ENCODE measurements around the gene ALKBH5.

DNA sequence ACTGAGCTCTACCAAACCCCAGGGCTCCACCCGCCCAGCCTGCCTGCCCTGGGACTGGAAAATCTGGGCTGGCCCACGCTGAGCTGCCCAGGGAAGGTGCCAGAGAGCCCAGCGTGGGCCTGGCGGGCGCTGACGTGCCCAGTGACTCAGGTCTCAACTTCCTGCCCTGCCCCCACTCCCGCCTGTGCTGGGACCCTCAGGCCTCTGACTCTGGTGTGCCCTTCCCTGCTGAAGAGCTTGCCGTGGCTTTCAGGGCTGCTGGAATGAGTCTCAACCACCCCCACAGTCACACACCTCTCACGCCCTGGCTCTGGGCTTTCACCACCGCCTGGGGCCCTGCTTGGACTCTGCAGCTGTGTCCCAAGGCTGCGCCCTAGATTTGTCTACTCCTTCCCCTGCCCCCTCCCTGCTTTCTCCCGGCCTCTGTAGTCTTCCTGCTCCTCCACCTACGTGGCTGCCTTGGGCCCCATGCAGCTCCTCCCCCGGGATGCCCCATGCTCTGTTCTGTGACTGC, 52.2 kb downstream of the ALKBH5 start:
- TF ChIP-seq, protein P1, sequence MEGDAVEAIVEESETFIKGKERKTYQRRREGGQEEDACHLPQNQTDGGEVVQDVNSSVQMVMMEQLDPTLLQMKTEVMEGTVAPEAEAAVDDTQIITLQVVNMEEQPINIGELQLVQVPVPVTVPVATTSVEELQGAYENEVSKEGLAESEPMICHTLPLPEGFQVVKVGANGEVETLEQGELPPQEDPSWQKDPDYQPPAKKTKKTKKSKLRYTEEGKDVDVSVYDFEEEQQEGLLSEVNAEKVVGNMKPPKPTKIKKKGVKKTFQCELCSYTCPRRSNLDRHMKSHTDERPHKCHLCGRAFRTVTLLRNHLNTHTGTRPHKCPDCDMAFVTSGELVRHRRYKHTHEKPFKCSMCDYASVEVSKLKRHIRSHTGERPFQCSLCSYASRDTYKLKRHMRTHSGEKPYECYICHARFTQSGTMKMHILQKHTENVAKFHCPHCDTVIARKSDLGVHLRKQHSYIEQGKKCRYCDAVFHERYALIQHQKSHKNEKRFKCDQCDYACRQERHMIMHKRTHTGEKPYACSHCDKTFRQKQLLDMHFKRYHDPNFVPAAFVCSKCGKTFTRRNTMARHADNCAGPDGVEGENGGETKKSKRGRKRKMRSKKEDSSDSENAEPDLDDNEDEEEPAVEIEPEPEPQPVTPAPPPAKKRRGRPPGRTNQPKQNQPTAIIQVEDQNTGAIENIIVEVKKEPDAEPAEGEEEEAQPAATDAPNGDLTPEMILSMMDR (IDR thresholded peaks at IDR 0.05): no peak
- no peak for TF ChIP-seq EP300 (IDR thresholded peaks at IDR 0.05)

All from tibial nerve (tissue), 4 donors.